ENCODE measurements around the gene COL27A1. TPM values are rescaled to one million over a fixed set of nuclear protein-coding genes. Genes with fewer than 3 reads are reported as not detected.

The COL27A1 gene
- total RNA-seq, 2 donors from 2014 or later, result 8.7 to 54.8 TPM

GRCh38 chr9:114169952-114170770 lies 14.8 kb downstream of the COL27A1 start:
- TF ChIP-seq CTCF (IDR thresholded peaks at IDR 0.05) (no peak), POLR2A (IDR thresholded peaks at IDR 0.05) (no peak), POLR2AphosphoS5 (IDR thresholded peaks at IDR 0.05) (no peak)
- intact Hi-C loops (cut with DNase I), result no loop called here
- Histone ChIP-seq H3K27ac (no peak overlapping the region), H3K9me3 (no peaks in the 10 kb centered on the region), H3K36me3 (no peaks in the 10 kb centered on the region), H3K27me3 (replicated peaks; ENCODE audit: insufficient read depth) (no peaks in the 10 kb centered on the region), H3K4me3 (no peak overlapping the region), H3K4me1 (replicated peaks) (no peaks in the 10 kb centered on the region)
- 68% methylated on average over 22 of the region's 22 CpGs for WGBS
- no peak for DNase-seq (ENCODE audit: low spot score)

- 95% methylated on average over 11 of the region's 11 CpGs for WGBS
- Histone ChIP-seq H3K36me3 (no peaks in the 10 kb centered on the region), H3K4me1 (replicated peaks) (no peaks in the 10 kb centered on the region), H3K27me3 (replicated peaks; ENCODE audit: insufficient read depth) (no peaks in the 10 kb centered on the region), H3K27ac (no peak overlapping the region), H3K4me3 (no peak overlapping the region), H3K9me3 (no peaks in the 10 kb centered on the region)
- intact Hi-C loops (cut with DNase I), result no loop called here
- no peak for DNase-seq (ENCODE audit: low spot score)
- TF ChIP-seq POLR2AphosphoS5 (IDR thresholded peaks at IDR 0.05) (no peak), POLR2A (IDR thresholded peaks at IDR 0.05) (no peak), CTCF (IDR thresholded peaks at IDR 0.05) (no peak)
Observed at GRCh38 chr9:114170771-114171461, 15.6 kb downstream of the COL27A1 start.

GRCh38 chr9:114171500-114171899 lies 16.2 kb downstream of the COL27A1 start:
- Histone ChIP-seq H3K4me1 (replicated peaks) (no peaks in the 10 kb centered on the region), H3K27me3 (replicated peaks; ENCODE audit: insufficient read depth) (no peaks in the 10 kb centered on the region), H3K9me3 (no peaks in the 10 kb centered on the region), H3K36me3 (no peaks in the 10 kb centered on the region), H3K4me3 (no peak overlapping the region), H3K27ac (no peak overlapping the region)
- 96% methylated on average over 7 of the region's 7 CpGs for WGBS
- no peak for TF ChIP-seq CTCF (IDR thresholded peaks at IDR 0.05)
- no peak for TF ChIP-seq POLR2AphosphoS5 (IDR thresholded peaks at IDR 0.05)
- intact Hi-C loops (cut with DNase I), result no loop called here
- no peak for DNase-seq (ENCODE audit: low spot score)

GRCh38 chr9:114172981-114173833 lies 17.9 kb downstream of the COL27A1 start:
- intact Hi-C loops (cut with DNase I), result no loop called here

GRCh38 chr9:114174557-114174875 lies 19.2 kb downstream of the COL27A1 start:
- peak overlapping the region; percentile 38 for H3K27ac ChIP-seq
- TF ChIP-seq POLR2AphosphoS5 (IDR thresholded peaks at IDR 0.05) (no peak), POLR2A (IDR thresholded peaks at IDR 0.05) (no peak)
- no peaks in the 10 kb centered on the region for H3K36me3 ChIP-seq
- no peaks in the 10 kb centered on the region for H3K27me3 ChIP-seq (replicated peaks; ENCODE audit: insufficient read depth)
- intact Hi-C loops (cut with DNase I), result no loop called here
- H3K9me3 ChIP-seq, result no peaks in the 10 kb centered on the region
- DNase-seq (ENCODE audit: low spot score), result no peak
- H3K4me1 ChIP-seq (replicated peaks), result no peaks in the 10 kb centered on the region
- no peak overlapping the region for H3K4me3 ChIP-seq
- 74% methylated on average over 3 of the region's 3 CpGs for WGBS

More at GRCh38 chr9:114172981-114173833, 17.9 kb downstream of the COL27A1 start:
- 56% methylated on average over 20 of the region's 20 CpGs for WGBS
- Histone ChIP-seq H3K9me3 (no peaks in the 10 kb centered on the region), H3K27ac (peak overlapping the region; percentile 22 to 48), H3K36me3 (no peaks in the 10 kb centered on the region), H3K4me3 (no peak overlapping the region), H3K4me1 (replicated peaks) (no peaks in the 10 kb centered on the region), H3K27me3 (replicated peaks; ENCODE audit: insufficient read depth) (no peaks in the 10 kb centered on the region)
- TF ChIP-seq POLR2A (IDR thresholded peaks at IDR 0.05) (no peak), POLR2AphosphoS5 (IDR thresholded peaks at IDR 0.05) (peak; percentile 33)
- peak; percentile 64 for DNase-seq (ENCODE audit: low spot score)

Measured in prostate gland (tissue), 2 donors.